HepG2 (cell line): ENCODE data around the gene NCBP2L. TPM values are rescaled to one million over a fixed set of nuclear protein-coding genes. Genes with fewer than 3 reads are reported as not detected.

Experiments
- ATAC-seq: fragments of 200-7000 bp; cut with Tn5 transposase; 3 replicates; pipeline ENCODE4 v1.9.1; 2020; ENCODE audit warnings: mild to moderate bottlenecking, moderate library complexity
- BruUV-seq: library from RNA; stranded (reverse); fragments of 400-500 nt; replicated peaks from 2 replicates; lab custom pipeline; 2021; lab: Mats Ljungman, UMichigan
- CTCF ChIA-PET: fragments of 300-600 bp; formaldehyde crosslinking; extraction: SDS; loops from one replicate; lab custom pipeline; 2021; ENCODE audit warnings: low total read pairs, inconsistent platforms, low intra/inter-chr PET ratio; lab: Yijun Ruan, JAX
- POLR2A ChIA-PET: fragments of 350-600 bp; sonication (Branson Sonifier 250); formaldehyde crosslinking; loops from one replicate; lab custom pipeline; 2020; ENCODE audit warnings: antibody characterized with exemption, inconsistent platforms; lab: Yijun Ruan, JAX
- DNase-seq: peaks from one replicate; pipeline ENCODE4 v3.0.0-alpha.2; 2015; ENCODE audit warnings: low spot score
- FAIRE-seq: peaks from 3 replicates; lab custom pipeline; 2011; peaks lifted over from hg19 to GRCh38; lab: Jason Lieb, UNC
- H2AFZ ChIP-seq: one replicate; pipeline ENCODE4 v1.6.1; 2011; ENCODE audit warnings: low read length, inconsistent platforms
- H3K27ac ChIP-seq: fragments of 300-600 bp; 3 replicates; pipeline ENCODE4 v1.8.0; 2011; ENCODE audit warnings: mixed run types, mild to moderate bottlenecking, mixed read lengths, low read length, inconsistent platforms; ENCODE audit not compliant: insufficient read depth; ENCODE audit errors: extremely low read length
- H3K27me3 ChIP-seq, 2 experiments: fragments of 200-600 bp in 1 of 2; 2 replicates in 1 of 2; 3 replicates in 1 of 2; pipeline versions ENCODE4 v1.6.0 to v1.8.0; 2011; ENCODE audit warnings: low read length in 2 of 2, mild to moderate bottlenecking in 2 of 2, moderate library complexity in 2 of 2, inconsistent platforms in 1 of 2; ENCODE audit not compliant: insufficient read depth in 2 of 2, control insufficient read depth in 1 of 2
- H3K36me3 ChIP-seq, 2 experiments: fragments of 200-600 bp in 1 of 2; replicated peaks in 1 of 2; 2 replicates in 1 of 2; 3 replicates in 1 of 2; pipeline versions ENCODE4 v1.5.1 to v1.8.0; 2011; ENCODE audit warnings: low read length in 2 of 2, inconsistent platforms in 1 of 2; ENCODE audit not compliant: insufficient read depth in 2 of 2, control insufficient read depth in 1 of 2
- H3K4me1 ChIP-seq: 2 replicates; pipeline ENCODE4 v1.5.1; 2012; ENCODE audit warnings: low read length, inconsistent platforms; ENCODE audit not compliant: insufficient read depth
- H3K4me2 ChIP-seq: 2 replicates; pipeline ENCODE4 v1.6.0; 2011; ENCODE audit warnings: low read depth, low read length, inconsistent platforms
- H3K4me3 ChIP-seq, 3 experiments: fragments of 200-600 bp in 1 of 3; sonication (generic), shearing (Covaris generic) in 1 of 3; replicated peaks in 1 of 3; 2 replicates each; pipeline ENCODE4 v1.5.1; 2011 to 2016; ENCODE audit warnings: low read length in 3 of 3, inconsistent platforms in 2 of 3, low read depth in 2 of 3, mild to moderate bottlenecking in 2 of 3, control low read depth in 1 of 3, mixed read lengths in 1 of 3; ENCODE audit not compliant: insufficient read depth in 1 of 3
- H3K79me2 ChIP-seq: one replicate; pipeline ENCODE4 v1.6.1; 2011; ENCODE audit warnings: low read length, inconsistent platforms; ENCODE audit not compliant: insufficient read depth
- H3K9ac ChIP-seq: 2 replicates; pipeline ENCODE4 v1.6.0; 2011; ENCODE audit warnings: mild to moderate bottlenecking, low read depth, low read length, inconsistent platforms; ENCODE audit not compliant: insufficient read depth
- H3K9me3 ChIP-seq: 2 replicates; pipeline ENCODE4 v1.5.1; 2012; ENCODE audit warnings: mild to moderate bottlenecking, low read length
- H4K20me1 ChIP-seq: 2 replicates; pipeline ENCODE4 v1.6.0; 2011; ENCODE audit warnings: inconsistent platforms, mild to moderate bottlenecking, low read length, moderate library complexity; ENCODE audit not compliant: insufficient read depth
- ARID2 ChIP-seq: sonication (generic); formaldehyde crosslinking; IDR thresholded peaks from 2 replicates; pipeline ENCODE4 v1.8.1; 2022; ENCODE audit warnings: mild to moderate bottlenecking, missing genetic modification reagents, borderline replicate concordance
- ATF3 ChIP-seq: sonication (generic); formaldehyde crosslinking; IDR thresholded peaks from 2 replicates; pipeline ENCODE4 v1.4.0; 2020; ENCODE audit warnings: missing genetic modification reagents
- CREB1 ChIP-seq, 2 experiments: fragments of 450-650 bp in 1 of 2; IDR thresholded peaks; 2 replicates each; pipeline ENCODE4 v1.6.1; 2016 to 2017; ENCODE audit warnings: control low read depth in 1 of 2, mild to moderate bottlenecking in 1 of 2, missing compliant biosample characterization in 1 of 2, missing genetic modification characterization in 1 of 2
- CTCF ChIP-seq: sonication (generic); formaldehyde crosslinking; IDR thresholded peaks from 2 replicates; pipeline ENCODE4 v1.5.0; 2020; ENCODE audit warnings: mild to moderate bottlenecking, missing genetic modification reagents, moderate library complexity
- KAT7 ChIP-seq: IDR thresholded peaks from 2 replicates; pipeline ENCODE4 v1.6.1; 2018; ENCODE audit warnings: borderline replicate concordance, missing compliant biosample characterization
- NFE2L2 ChIP-seq: fragments of 150-350 bp; IDR thresholded peaks from 2 replicates; pipeline ENCODE4 v1.6.1; 2014; ENCODE audit warnings: low read length
- RAD51 ChIP-seq: fragments of 450-650 bp; IDR thresholded peaks from 2 replicates; pipeline ENCODE4 v1.6.1; 2016; ENCODE audit warnings: borderline replicate concordance
- SIN3A ChIP-seq: IDR thresholded peaks from 2 replicates; pipeline ENCODE4 v1.6.1; 2011; ENCODE audit warnings: low read depth, mild to moderate bottlenecking, control low read depth, low read length, borderline replicate concordance
- SMC3 ChIP-seq: IDR thresholded peaks from 2 replicates; pipeline ENCODE4 v1.6.1; 2011; ENCODE audit warnings: low read length, improper control_type of control experiment
- SP5 ChIP-seq: IDR thresholded peaks from 2 replicates; pipeline ENCODE4 v1.6.1; 2016; ENCODE audit warnings: low read depth, borderline replicate concordance
- STAG1 ChIP-seq: sonication (generic); formaldehyde crosslinking; IDR thresholded peaks from 2 replicates; pipeline ENCODE4 v1.4.0; 2020; ENCODE audit warnings: missing genetic modification reagents
- ZBTB3 ChIP-seq: sonication (generic); formaldehyde crosslinking; IDR thresholded peaks from 2 replicates; pipeline ENCODE4 v1.4.0; 2020; ENCODE audit warnings: low read depth, mild to moderate bottlenecking, moderate library complexity, missing genetic modification reagents, borderline replicate concordance
- ZNF234 ChIP-seq: sonication (generic); formaldehyde crosslinking; conservative IDR thresholded peaks from 2 replicates; pipeline ENCODE4 v1.5.1; 2020; ENCODE audit warnings: mild to moderate bottlenecking, missing genetic modification reagents
- ZNF296 ChIP-seq: sonication (generic); formaldehyde crosslinking; conservative IDR thresholded peaks from 2 replicates; pipeline ENCODE4 v1.5.0; 2020; ENCODE audit warnings: mild to moderate bottlenecking, missing genetic modification reagents
- ZNF3 ChIP-seq: IDR thresholded peaks from 2 replicates; pipeline ENCODE4 v1.7.0; 2017; ENCODE audit warnings: inconsistent platforms
- ZNF34 ChIP-seq: sonication (generic); formaldehyde crosslinking; IDR thresholded peaks from 2 replicates; pipeline ENCODE4 v1.4.0; 2020; ENCODE audit warnings: mild to moderate bottlenecking, missing genetic modification reagents, borderline replicate concordance
- ZNF414 ChIP-seq: sonication (generic); formaldehyde crosslinking; IDR thresholded peaks from 2 replicates; pipeline ENCODE4 v1.5.0; 2020; ENCODE audit warnings: missing genetic modification reagents
- ZNF468 ChIP-seq: sonication (generic); formaldehyde crosslinking; IDR thresholded peaks from 2 replicates; pipeline ENCODE4 v1.8.0; 2022; ENCODE audit warnings: mild to moderate bottlenecking, moderate library complexity, missing genetic modification reagents
- ZNF484 ChIP-seq: sonication (generic); formaldehyde crosslinking; IDR thresholded peaks from 2 replicates; pipeline ENCODE4 v1.5.1; 2020; ENCODE audit warnings: mild to moderate bottlenecking, low read depth, missing genetic modification reagents, borderline replicate concordance
- ZNF607 ChIP-seq: sonication (generic); formaldehyde crosslinking; IDR thresholded peaks from 2 replicates; pipeline ENCODE4 v1.5.1; 2020; ENCODE audit warnings: missing genetic modification reagents, mild to moderate bottlenecking, borderline replicate concordance
- ZNF652 ChIP-seq: IDR thresholded peaks from 2 replicates; pipeline ENCODE4 v1.6.1; 2016; ENCODE audit warnings: low read depth, borderline replicate concordance
- ZNF766 ChIP-seq: sonication (generic); formaldehyde crosslinking; IDR thresholded peaks from 2 replicates; pipeline ENCODE4 v1.5.0; 2020; ENCODE audit warnings: missing genetic modification reagents, borderline replicate concordance
- WGBS: methylation state at CpG from one replicate; pipeline ENCODE4 v1.1.6; 2017; ENCODE audit warnings: low lambda C conversion rate; 5-methylcytosine and 5-hydroxymethylcytosine counted together
- in situ Hi-C: cut with HindIII; loops from 2 replicates; pipeline ENCODE4 v1.10.0; 2017; ENCODE audit warnings: low pct_unique_long_range_greater_than_20kb; ENCODE audit not compliant: extremely low pct_ligation_motif_present
- intact Hi-C: fragments of 100-400 bp; cut with micrococcal nuclease; formaldehyde crosslinking; loops from one replicate; pipeline ENCODE4 v1.10.0; 2022; ENCODE audit not compliant: unreplicated experiment
- polyA plus RNA-seq, 8 experiments: library from polyadenylated mRNA; depleted of rRNA in 3 of 8; stranded (reverse) in 7 of 8; unstranded in 1 of 8; fragments of >200 nt; fragmentation: Illumina TruSeq in 4 of 8; extraction: Trizol in 4 of 8; gene quantifications; 2 replicates each; pipeline versions ENCODE4 v1.2.1 to v1.2.3, GENCODE V29; 2011 to 2016; ENCODE audit warnings: low read depth in 4 of 8, missing spikeins in 1 of 8, mixed read lengths in 1 of 8; ENCODE audit not compliant: insufficient read depth in 1 of 8
- total RNA-seq, 5 experiments: library from RNA; depleted of rRNA; stranded (reverse); fragments of >200 nt; fragmentation: Illumina TruSeq; extraction: Trizol; gene quantifications; 2 replicates each; pipeline ENCODE4 v1.2.3, GENCODE V29; 2016; ENCODE audit warnings: low read depth in 1 of 5

NCBP2L gene
- total and polyA plus RNA-seq, 2 of the 13 experiments (the other 11 are each of a cell fraction or from before 2014, with no cell fraction given) = not detected

GRCh38 chrX:107776649-107777535, 641 bp upstream of the NCBP2L start:
- BruUV-seq = no TSS peak
- Histone ChIP-seq H3K27ac (no peak overlapping the region), H3K9ac (no peak overlapping the region), H3K4me2 (peak overlapping the region; percentile 63; the same call in 1 of the 2 replicates), H3K79me2 (no peaks in the 10 kb centered on the region), H2AFZ (no peak overlapping the region), H3K9me3 (no peaks in the 10 kb centered on the region), H4K20me1 (no peaks in the 10 kb centered on the region), H3K4me1 (0 out of 2 replicates have a peak, but pooled peaks cover 6% of the 10 kb centered on the region), H3K27me3 (peaks cover 6 to 29% of the 10 kb centered on the region in 2 experiments), H3K4me3 (no peak overlapping the region), H3K36me3 (no peaks in the 10 kb centered on the region)
- ATAC-seq = peak; percentile 75
- POLR2A ChIA-PET = no interaction called here
- peak; percentile 68 for FAIRE-seq
- in situ Hi-C loops = loop anchor here (5.0 kb wide), 1 partner anchor 115 kb away; no protein-coding TSS in a partner anchor
- CTCF ChIA-PET = interaction anchor here (1.6 kb wide), 1 partner anchor 117 kb away, joined by 8 read pairs; no protein-coding TSS in a partner anchor
- WGBS = 10% methylated on average over 16 of the region's 20 CpGs
- DNase-seq = peak; percentile 50
- intact Hi-C loops = loop anchor here (1.0 kb wide), 1 partner anchor 118 kb away; no protein-coding TSS in a partner anchor
- TF ChIP-seq NFE2L2 (no peak), ZNF468 (CRISPR knock-in tag) (no peak), ZNF3 (CRISPR knock-in tag) (no peak), ZNF766 (CRISPR knock-in tag) (no peak), ZNF234 (CRISPR knock-in tag) (no peak), SIN3A (no peak), ARID2 (no peak), ZNF652 (CRISPR knock-in tag) (no peak), ZNF296 (no peak), SP5 (CRISPR knock-in tag) (no peak), CREB1 (IDR thresholded peaks at IDR 0.05) (no peak), CREB1 (CRISPR knock-in tag; IDR thresholded peaks at IDR 0.05) (peak; percentile 45; the same call in 1 of the 2 replicates), ATF3 (no peak), ZBTB3 (CRISPR knock-in tag) (no peak), ZNF414 (CRISPR knock-in tag) (no peak), ZNF34 (no peak), ZNF607 (CRISPR knock-in tag) (no peak), KAT7 (CRISPR knock-in tag) (no peak), STAG1 (CRISPR knock-in tag) (peak; percentile 70), ZNF484 (CRISPR knock-in tag) (no peak), CTCF (CRISPR knock-in tag) (peak; percentile 71), RAD51 (no peak), SMC3 (peak; percentile 50; the same call in 1 of the 2 replicates)
